Mesenchymal stem cell (in vitro differentiated cells and primary cell): ENCODE measurements around the gene ALDH1A1.

Source experiments
- DNase-seq: peaks from one replicate; pipeline ENCODE4 v3.0.0-alpha.2; 2013
- H2AFZ ChIP-seq: one replicate; pipeline ENCODE4 v1.6.1; 2013; ENCODE audit warnings: low read depth, mild to moderate bottlenecking, control low read depth, inconsistent platforms, low read length, moderate library complexity
- H2AK5ac ChIP-seq: 2 replicates; pipeline ENCODE4 v1.6.1; 2013; ENCODE audit warnings: low read length, moderate library complexity, mild to moderate bottlenecking, inconsistent platforms; ENCODE audit not compliant: severe bottlenecking
- H2BK120ac ChIP-seq: one replicate; pipeline ENCODE4 v1.6.1; 2013; ENCODE audit warnings: low read depth, mild to moderate bottlenecking, inconsistent platforms, low read length, moderate library complexity
- H2BK12ac ChIP-seq, 2 experiments: one replicate each; pipeline ENCODE4 v1.6.1; 2013; ENCODE audit warnings: inconsistent platforms in 2 of 2, low read length in 2 of 2, mild to moderate bottlenecking in 2 of 2, moderate library complexity in 2 of 2, control low read depth in 1 of 2
- H2BK15ac ChIP-seq: one replicate; pipeline ENCODE4 v1.6.1; 2013; ENCODE audit warnings: mild to moderate bottlenecking, low read depth, inconsistent platforms; ENCODE audit not compliant: poor library complexity, severe bottlenecking
- H2BK5ac ChIP-seq: 2 replicates; pipeline ENCODE4 v1.6.1; 2013; ENCODE audit warnings: low read depth, mild to moderate bottlenecking, low read length, control low read depth, inconsistent platforms; ENCODE audit not compliant: poor library complexity, severe bottlenecking
- H3K14ac ChIP-seq, 2 experiments: one replicate each; pipeline ENCODE4 v1.6.1; 2013; ENCODE audit warnings: inconsistent platforms in 2 of 2, low read length in 2 of 2, control low read depth in 1 of 2, mild to moderate bottlenecking in 1 of 2, moderate library complexity in 1 of 2
- H3K18ac ChIP-seq, 2 experiments: one replicate each; pipeline ENCODE4 v1.6.1; 2013; ENCODE audit warnings: inconsistent platforms in 2 of 2, low read length in 2 of 2, control low read depth in 1 of 2, low read depth in 1 of 2, mild to moderate bottlenecking in 1 of 2
- H3K23ac ChIP-seq, 2 experiments: one replicate each; pipeline ENCODE4 v1.6.1; 2013; ENCODE audit warnings: inconsistent platforms in 2 of 2, low read length in 2 of 2, mild to moderate bottlenecking in 2 of 2, moderate library complexity in 2 of 2, control low read depth in 1 of 2
- H3K27ac ChIP-seq: 2 replicates; pipeline ENCODE4 v1.5.1; 2013; ENCODE audit warnings: mild to moderate bottlenecking, moderate library complexity, low read length, control low read depth, inconsistent platforms; ENCODE audit not compliant: poor library complexity, severe bottlenecking
- H3K27me3 ChIP-seq, 2 experiments: 2 replicates each; pipeline versions ENCODE4 v1.6.1 to v1.7.0; 2013; ENCODE audit warnings: low read length in 2 of 2, mild to moderate bottlenecking in 2 of 2, moderate library complexity in 2 of 2, control low read depth in 1 of 2, inconsistent platforms in 1 of 2; ENCODE audit not compliant: control insufficient read depth in 1 of 2, insufficient read depth in 1 of 2
- H3K36me3 ChIP-seq, 2 experiments: 2 replicates each; pipeline versions ENCODE4 v1.6.1 to v1.7.0; 2013; ENCODE audit warnings: low read length in 2 of 2, control low read depth in 1 of 2, inconsistent platforms in 1 of 2, low read depth in 1 of 2, mild to moderate bottlenecking in 1 of 2; ENCODE audit not compliant: insufficient read depth in 2 of 2, control insufficient read depth in 1 of 2
- H3K4ac ChIP-seq, 2 experiments: one replicate each; pipeline ENCODE4 v1.6.1; 2013; ENCODE audit warnings: inconsistent platforms in 2 of 2, low read length in 2 of 2, mild to moderate bottlenecking in 2 of 2, moderate library complexity in 2 of 2, control low read depth in 1 of 2, low read depth in 1 of 2
- H3K4me1 ChIP-seq: 2 replicates; pipeline ENCODE4 v1.6.1; 2013; ENCODE audit warnings: low read depth, low read length, control low read depth; ENCODE audit not compliant: control insufficient read depth, insufficient read depth
- H3K4me2 ChIP-seq: 2 replicates; pipeline ENCODE4 v1.6.1; 2013; ENCODE audit warnings: low read length, mild to moderate bottlenecking, inconsistent platforms; ENCODE audit not compliant: poor library complexity, severe bottlenecking
- H3K4me3 ChIP-seq, 2 experiments: 2 replicates each; pipeline versions ENCODE4 v1.5.1 to v1.7.0; 2013; ENCODE audit warnings: low read length in 2 of 2, mild to moderate bottlenecking in 2 of 2, control low read depth in 1 of 2, low read depth in 1 of 2; ENCODE audit not compliant: insufficient read depth in 1 of 2
- H3K79me1 ChIP-seq: replicated peaks from 2 replicates; pipeline ENCODE4 v1.6.1; 2013; ENCODE audit warnings: mild to moderate bottlenecking, control low read depth, low read length, inconsistent platforms; ENCODE audit not compliant: poor library complexity, severe bottlenecking
- H3K9ac ChIP-seq: 2 replicates; pipeline ENCODE4 v1.7.0; 2013; ENCODE audit warnings: mild to moderate bottlenecking, low read length, moderate library complexity
- H3K9me3 ChIP-seq: 2 replicates; pipeline ENCODE4 v1.7.0; 2013; ENCODE audit warnings: mild to moderate bottlenecking, low read length; ENCODE audit not compliant: control insufficient read depth
- H4K8ac ChIP-seq: one replicate; pipeline ENCODE4 v1.6.1; 2013; ENCODE audit warnings: inconsistent platforms, mild to moderate bottlenecking, low read length, moderate library complexity
- H4K91ac ChIP-seq: one replicate; pipeline ENCODE4 v1.6.1; 2013; ENCODE audit warnings: mild to moderate bottlenecking, low read length, inconsistent platforms
- WGBS: methylation state at CpG from one replicate; pipeline ENCODE4 v1.1.7; 2013; ENCODE audit warnings: mixed read lengths; 5-methylcytosine and 5-hydroxymethylcytosine counted together

ALDH1A1 gene

DNA sequence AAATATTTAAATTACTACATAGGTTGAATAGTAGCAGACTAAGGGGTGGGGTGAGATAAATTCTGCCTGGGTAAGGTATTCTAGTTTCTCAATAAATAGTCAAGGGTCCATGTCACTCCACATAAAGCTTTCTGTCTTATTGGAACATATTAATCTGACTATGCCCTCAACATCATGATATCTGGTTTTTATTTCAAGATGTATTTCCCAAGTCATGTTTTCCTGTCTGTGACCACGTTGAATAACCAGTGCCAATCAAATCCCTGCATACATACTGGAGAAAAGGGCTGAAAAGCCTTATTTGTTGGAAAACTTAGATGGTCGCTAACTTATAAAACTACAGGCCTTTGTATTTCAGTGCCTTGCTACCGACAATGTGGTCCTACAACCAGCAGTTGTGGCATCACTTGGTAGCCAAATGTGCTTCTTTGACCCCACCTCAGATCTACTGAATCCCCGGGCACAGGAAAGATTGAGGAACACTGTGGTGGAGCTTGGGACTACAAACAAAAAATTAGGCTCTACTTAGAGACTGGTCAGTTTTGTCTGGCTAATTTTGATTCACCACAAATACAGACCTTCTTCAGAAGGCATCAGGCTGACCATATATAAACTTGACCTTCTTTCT lies 39.4 kb downstream of the ALDH1A1 start:
- Histone ChIP-seq H3K4me1 (no peaks in the 10 kb centered on the region), H3K14ac (no peak overlapping the region), H3K36me3 (no peaks in the 10 kb centered on the region), H2AFZ (no peak overlapping the region), H3K27ac (no peak overlapping the region), H2BK12ac (no peak overlapping the region), H3K27me3 (no peaks in the 10 kb centered on the region), H2BK120ac (no peak overlapping the region), H3K4ac (no peak overlapping the region), H4K8ac (no peak overlapping the region), H2BK15ac (no peak overlapping the region), H3K18ac (no peak overlapping the region), H3K9ac (peak overlapping the region; percentile 61), H3K4me2 (no peak overlapping the region), H3K9me3 (no peaks in the 10 kb centered on the region), H3K4me3 (no peak overlapping the region), H3K79me1 (no peaks in the 10 kb centered on the region), H2BK5ac (no peak overlapping the region), H2AK5ac (no peak overlapping the region), H3K23ac (no peak overlapping the region), H4K91ac (no peak overlapping the region)
- WGBS = 81% methylated on average over 4 of the region's 4 CpGs
- DNase-seq = no peak

DNA sequence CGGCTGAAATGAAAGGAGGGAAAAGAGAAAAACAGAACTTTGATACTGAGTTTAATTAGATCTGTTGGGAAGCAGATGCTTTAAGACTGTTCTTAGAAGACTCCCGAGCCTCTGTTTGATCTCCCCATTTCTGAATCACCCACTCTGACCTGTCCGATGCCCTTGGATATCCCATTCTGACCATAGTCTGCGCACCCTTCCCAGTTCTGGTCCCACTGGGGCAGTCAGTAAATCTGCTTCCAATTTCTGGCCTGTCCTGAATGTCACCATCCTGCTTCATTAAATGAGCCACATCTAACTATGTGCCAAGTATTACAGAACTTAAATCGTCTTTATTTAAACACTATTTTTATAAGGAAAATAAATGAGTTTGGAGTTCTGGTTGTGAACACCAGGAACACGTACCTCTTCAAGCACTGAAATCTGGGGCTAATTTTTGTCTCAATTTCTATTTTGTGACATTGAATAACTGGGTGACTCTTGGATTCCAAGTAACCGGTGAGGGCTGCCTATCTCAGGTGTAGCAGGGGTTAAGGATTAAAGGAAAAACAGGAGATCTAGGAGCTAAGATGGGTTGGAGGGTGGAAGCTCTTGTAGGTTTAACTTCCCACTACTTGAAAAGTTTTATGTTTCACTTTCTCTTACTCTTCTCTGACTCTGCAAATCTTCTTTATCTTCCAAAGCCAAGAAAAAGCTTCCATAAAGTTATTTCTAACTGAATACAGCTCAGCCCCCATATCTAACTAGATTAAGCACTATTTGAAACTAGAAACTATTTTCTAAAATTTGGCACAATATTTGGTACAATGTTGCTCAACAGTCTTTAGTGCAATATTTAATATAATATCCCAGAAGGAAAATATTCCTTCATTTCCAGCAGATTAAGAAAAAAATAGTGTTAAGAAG lies 40.1 kb downstream of the ALDH1A1 start:
- H3K36me3 ChIP-seq = no peaks in the 10 kb centered on the region
- H3K14ac ChIP-seq = no peak overlapping the region
- H3K4me2 ChIP-seq = no peak overlapping the region
- no peak overlapping the region for H2AK5ac ChIP-seq
- no peak overlapping the region for H3K27ac ChIP-seq
- H3K27me3 ChIP-seq = no peaks in the 10 kb centered on the region
- DNase-seq = no peak
- no peak overlapping the region for H4K91ac ChIP-seq
- H3K9me3 ChIP-seq = no peaks in the 10 kb centered on the region
- no peak overlapping the region for H2BK15ac ChIP-seq
- no peaks in the 10 kb centered on the region for H3K79me1 ChIP-seq
- no peak overlapping the region for H3K4ac ChIP-seq
- H2BK120ac ChIP-seq = no peak overlapping the region
- no peak overlapping the region for H4K8ac ChIP-seq
- no peak overlapping the region for H2BK5ac ChIP-seq
- no peak overlapping the region for H2BK12ac ChIP-seq
- H2AFZ ChIP-seq = no peak overlapping the region
- H3K4me1 ChIP-seq = no peaks in the 10 kb centered on the region
- no peak overlapping the region for H3K18ac ChIP-seq
- H3K23ac ChIP-seq = no peak overlapping the region
- WGBS = 90% methylated on average over 6 of the region's 7 CpGs
- H3K4me3 ChIP-seq = peak overlapping the region in 1 of 2 experiments; percentile 69
- H3K9ac ChIP-seq = peak overlapping the region; percentile 61

DNA sequence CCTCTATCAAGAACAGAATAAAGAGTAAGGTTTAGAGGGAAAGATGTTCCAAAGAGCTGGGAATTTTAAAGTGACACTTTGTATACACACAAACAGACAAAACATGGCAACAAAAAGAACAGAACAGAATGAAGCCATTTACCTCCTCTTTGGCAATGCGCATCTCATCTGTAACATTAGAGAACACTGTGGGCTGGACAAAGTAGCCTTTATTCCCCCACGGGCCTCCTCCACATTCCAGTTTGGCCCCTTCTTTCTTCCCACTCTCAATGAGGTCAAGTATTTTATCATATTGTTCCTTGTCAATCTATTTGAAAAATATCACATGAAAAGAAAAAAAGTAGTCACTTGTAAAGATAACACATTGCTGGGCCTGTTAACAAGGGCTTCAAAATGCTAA lies 41.0 kb downstream of the ALDH1A1 start:
- Histone ChIP-seq H3K27me3 (no peaks in the 10 kb centered on the region), H4K91ac (no peak overlapping the region), H3K4ac (no peak overlapping the region), H2BK5ac (no peak overlapping the region), H3K79me1 (no peaks in the 10 kb centered on the region), H3K4me3 (no peak overlapping the region), H3K36me3 (no peaks in the 10 kb centered on the region), H4K8ac (no peak overlapping the region), H3K23ac (no peak overlapping the region), H3K4me1 (no peaks in the 10 kb centered on the region), H2AK5ac (no peak overlapping the region), H3K9ac (no peak overlapping the region), H2BK15ac (no peak overlapping the region), H3K18ac (no peak overlapping the region), H3K14ac (no peak overlapping the region), H3K9me3 (no peaks in the 10 kb centered on the region), H2BK120ac (no peak overlapping the region), H3K4me2 (no peak overlapping the region), H2AFZ (no peak overlapping the region), H3K27ac (no peak overlapping the region), H2BK12ac (no peak overlapping the region)
- DNase-seq = no peak
- WGBS = 83% methylated on average over 2 of the region's 2 CpGs

DNA sequence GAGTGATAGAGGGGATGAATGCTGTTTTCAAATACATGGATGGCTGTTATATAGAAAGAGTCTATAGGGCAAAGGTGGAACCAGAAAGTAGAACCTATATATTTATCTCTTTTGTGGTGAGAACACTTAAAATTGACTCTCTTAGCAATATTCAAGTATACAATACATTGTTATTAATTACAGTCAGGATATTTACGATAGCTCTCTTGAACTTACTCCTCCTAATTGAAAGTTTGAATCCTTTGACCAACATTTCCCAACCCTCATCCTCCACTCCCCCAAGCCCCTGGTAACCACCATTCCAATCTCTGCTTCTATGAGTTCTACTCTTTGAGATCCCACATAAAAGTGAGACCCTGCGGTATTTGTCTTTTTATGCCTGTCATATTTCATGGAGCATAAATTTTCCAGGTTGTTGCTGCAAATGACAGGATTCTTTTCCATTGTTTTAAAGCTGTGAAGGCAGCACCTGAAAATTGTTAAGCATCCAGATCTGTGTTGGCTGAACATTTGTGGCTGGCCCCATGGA lies 41.5 kb downstream of the ALDH1A1 start:
- H3K36me3 ChIP-seq = no peaks in the 10 kb centered on the region
- no peak overlapping the region for H2AFZ ChIP-seq
- no peak overlapping the region for H3K23ac ChIP-seq
- no peaks in the 10 kb centered on the region for H3K27me3 ChIP-seq
- no peak overlapping the region for H4K8ac ChIP-seq
- no peak overlapping the region for H3K27ac ChIP-seq
- no peak overlapping the region for H3K18ac ChIP-seq
- H2BK12ac ChIP-seq = no peak overlapping the region
- H3K4ac ChIP-seq = no peak overlapping the region
- no peak overlapping the region for H2BK15ac ChIP-seq
- no peak overlapping the region for H3K4me2 ChIP-seq
- H3K9me3 ChIP-seq = no peaks in the 10 kb centered on the region
- H3K9ac ChIP-seq = no peak overlapping the region
- no peak overlapping the region for H2BK5ac ChIP-seq
- no peaks in the 10 kb centered on the region for H3K79me1 ChIP-seq
- no peak overlapping the region for H2BK120ac ChIP-seq
- WGBS = 97% methylated on average over 2 of the region's 2 CpGs
- H4K91ac ChIP-seq = no peak overlapping the region
- no peak overlapping the region for H3K4me3 ChIP-seq
- H2AK5ac ChIP-seq = no peak overlapping the region
- no peak overlapping the region for H3K14ac ChIP-seq
- H3K4me1 ChIP-seq = no peaks in the 10 kb centered on the region
- no peak for DNase-seq
